GM13976 (cell line): Measurements from ENCODE around the gene JAKMIP1.

Experiments
- DNase-seq: peaks from one replicate; pipeline ENCODE4 v3.0.0; 2012; ENCODE audit warnings: low spot score
- in situ Hi-C: fragments of 300-500 bp; cut with MboI; formaldehyde crosslinking; loops from one replicate; pipeline ENCODE4 v1.12.0; 2022; ENCODE audit warnings: low sequenced_read_pairs, mixed read lengths, inconsistent platforms; ENCODE audit not compliant: unreplicated experiment
- TF ChIP-seq, protein P1 (sequence below): IDR thresholded peaks from 2 replicates; pipeline ENCODE4 v1.5.1; 2012; ENCODE audit warnings: borderline replicate concordance, mild to moderate bottlenecking; ENCODE audit not compliant: insufficient read depth; ENCODE audit errors: extremely low read depth, missing control alignments, control extremely low read depth

JAKMIP1 gene

DNA sequence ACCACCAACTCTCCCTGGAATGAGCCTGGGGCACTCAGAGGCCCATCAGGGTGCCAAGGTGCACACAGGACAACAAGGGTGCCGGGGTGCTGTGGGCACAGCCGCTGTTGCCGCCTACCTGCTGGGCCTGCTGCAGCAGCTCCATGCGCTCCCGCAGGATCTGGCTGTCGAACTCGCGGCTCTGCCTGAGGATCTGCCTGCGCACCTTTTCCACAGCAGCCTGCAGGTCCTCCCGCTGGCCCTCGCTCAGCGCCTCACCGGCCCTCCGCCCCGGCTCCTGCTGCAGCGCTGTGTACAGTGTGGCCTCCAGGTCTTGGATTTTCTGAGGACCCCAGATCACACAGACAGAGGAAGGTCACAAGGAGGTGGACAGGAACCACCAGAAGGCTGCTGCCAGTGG is 164.6 kb downstream of the JAKMIP1 start:
- in situ Hi-C loops, result no loop called here
- TF ChIP-seq, protein P1, sequence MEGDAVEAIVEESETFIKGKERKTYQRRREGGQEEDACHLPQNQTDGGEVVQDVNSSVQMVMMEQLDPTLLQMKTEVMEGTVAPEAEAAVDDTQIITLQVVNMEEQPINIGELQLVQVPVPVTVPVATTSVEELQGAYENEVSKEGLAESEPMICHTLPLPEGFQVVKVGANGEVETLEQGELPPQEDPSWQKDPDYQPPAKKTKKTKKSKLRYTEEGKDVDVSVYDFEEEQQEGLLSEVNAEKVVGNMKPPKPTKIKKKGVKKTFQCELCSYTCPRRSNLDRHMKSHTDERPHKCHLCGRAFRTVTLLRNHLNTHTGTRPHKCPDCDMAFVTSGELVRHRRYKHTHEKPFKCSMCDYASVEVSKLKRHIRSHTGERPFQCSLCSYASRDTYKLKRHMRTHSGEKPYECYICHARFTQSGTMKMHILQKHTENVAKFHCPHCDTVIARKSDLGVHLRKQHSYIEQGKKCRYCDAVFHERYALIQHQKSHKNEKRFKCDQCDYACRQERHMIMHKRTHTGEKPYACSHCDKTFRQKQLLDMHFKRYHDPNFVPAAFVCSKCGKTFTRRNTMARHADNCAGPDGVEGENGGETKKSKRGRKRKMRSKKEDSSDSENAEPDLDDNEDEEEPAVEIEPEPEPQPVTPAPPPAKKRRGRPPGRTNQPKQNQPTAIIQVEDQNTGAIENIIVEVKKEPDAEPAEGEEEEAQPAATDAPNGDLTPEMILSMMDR, result no peak
- DNase-seq, result no peak

DNA sequence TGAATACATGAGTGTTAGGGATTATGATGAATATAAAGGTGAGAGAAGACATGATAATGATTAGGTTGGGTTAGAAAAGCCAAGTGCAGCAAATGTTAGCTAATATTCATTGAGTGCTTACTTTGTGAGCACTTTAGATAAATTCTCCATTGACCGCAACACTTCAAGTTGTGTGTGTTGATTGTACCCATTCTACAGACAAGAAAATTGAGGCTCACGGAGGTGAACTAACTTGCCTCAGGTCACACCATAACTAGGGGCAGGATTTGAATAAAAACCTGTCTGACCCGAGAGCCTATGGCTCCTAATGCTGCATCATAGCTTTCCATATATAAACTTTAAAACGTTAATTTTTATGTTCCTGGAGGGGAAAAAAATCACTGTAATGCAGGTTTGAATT is 167.0 kb downstream of the JAKMIP1 start:
- DNase-seq, result no peak
- TF ChIP-seq, protein P1, result no peak
- in situ Hi-C loops, result no loop called here

DNA sequence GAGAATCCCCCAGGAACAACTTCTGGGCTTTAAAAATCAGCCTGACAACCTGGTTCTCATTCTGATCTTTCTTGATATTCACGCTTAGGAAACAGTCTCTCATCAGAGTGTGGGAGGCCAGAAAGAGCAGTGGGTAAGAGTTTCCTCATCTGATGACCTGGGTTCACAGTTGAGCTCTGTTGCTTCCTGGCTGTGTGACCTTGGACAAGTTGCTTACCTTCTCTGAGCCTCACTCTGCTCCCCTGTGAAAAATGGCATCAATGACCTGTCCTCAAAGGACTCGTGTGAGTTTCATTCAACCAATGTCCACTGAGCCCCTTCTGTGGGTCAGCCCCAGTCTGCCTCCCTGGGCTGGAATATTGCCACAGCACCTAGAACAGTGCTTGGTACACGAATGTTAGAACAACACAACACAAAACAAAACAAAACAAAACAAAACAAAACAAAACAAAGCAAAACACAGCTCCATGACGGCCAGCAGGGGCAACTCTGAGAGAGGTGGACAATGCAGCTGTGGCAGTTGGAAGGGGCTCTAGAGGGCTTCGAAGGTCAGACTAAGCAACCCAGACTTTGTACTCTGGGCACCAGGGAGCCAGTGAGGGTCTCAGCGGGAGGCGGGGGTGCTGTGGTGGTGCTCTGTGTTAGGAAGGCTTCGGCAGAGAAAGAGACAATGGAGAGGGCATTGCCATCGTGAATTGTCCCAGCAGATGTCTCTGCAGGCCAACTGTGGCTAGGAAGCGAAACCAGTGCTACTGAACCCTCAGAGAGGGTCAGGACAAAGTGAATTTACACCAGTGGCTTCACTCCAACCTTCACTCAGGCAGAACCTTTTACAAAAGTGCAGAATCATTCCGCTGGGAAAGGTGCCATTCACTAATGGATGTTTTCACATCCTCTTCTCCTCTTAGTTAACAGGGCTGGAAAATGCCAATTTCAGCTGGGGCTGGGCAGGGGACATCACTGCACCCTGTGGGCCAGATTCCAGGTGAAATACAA is 167.8 kb downstream of the JAKMIP1 start:
- no peak for DNase-seq
- TF ChIP-seq, protein P1, result no peak
- in situ Hi-C loops, result no loop called here

DNA sequence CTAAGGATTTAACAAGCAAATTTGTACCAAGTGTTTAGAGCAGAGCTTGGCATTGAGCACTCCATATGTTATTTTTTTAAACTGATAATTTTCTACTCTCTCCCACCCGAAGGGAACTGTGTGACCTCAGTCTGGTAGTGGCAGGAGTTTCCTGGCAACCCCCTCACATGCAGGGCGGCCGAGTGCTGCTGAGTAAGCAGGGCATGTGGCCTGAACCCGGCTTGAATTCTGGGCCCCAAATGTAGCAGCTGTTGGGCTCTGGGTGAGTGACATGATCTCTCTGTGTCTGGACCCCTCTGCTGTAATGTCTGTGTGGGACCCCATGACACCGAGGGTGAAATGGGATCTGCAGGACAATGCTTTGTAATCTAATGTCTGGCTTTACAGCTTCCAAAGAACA is 168.5 kb downstream of the JAKMIP1 start:
- in situ Hi-C loops, result no loop called here
- TF ChIP-seq, protein P1, result no peak
- no peak for DNase-seq

DNA sequence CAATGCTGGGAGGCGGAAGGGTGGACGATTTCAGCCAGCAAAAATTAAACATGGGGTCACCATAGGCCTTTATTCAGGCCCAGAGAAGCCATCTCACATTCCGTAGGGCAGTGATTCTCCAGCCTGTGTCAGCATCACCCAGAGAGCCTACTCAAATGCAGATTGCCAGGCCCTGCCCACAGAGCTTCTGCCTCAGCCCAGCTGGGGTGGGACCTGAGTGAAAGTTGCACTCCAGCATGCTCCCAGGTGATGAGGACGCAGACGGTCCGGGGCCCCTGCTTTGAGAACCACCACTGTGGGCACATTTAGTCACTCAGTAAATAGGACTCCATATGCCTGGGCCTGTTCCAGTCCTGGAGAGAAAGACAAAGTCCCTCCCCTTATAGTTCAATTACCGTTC is 169.7 kb downstream of the JAKMIP1 start:
- in situ Hi-C loops, result no loop called here
- DNase-seq, result no peak
- TF ChIP-seq, protein P1, result no peak

DNA sequence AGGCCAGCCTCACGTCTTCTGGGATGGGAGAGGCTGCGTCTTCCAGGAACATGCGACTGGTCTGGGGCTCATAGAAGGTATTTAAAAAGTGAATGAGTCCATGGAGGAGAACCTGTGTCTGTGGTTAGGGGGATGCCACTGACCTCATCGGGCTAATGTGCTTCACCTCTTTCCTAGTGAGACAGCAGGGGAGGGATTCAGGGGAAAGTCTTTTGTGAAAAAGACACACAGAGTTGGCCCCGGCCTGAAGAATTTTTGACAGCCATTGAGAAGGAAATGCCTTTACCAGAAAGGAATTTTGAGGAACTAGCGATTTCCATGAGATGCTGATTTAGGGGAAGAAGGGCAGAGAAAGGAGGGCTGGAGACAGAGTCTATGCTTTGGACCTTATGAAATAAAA is 171.1 kb downstream of the JAKMIP1 start:
- TF ChIP-seq, protein P1, result no peak
- no peak for DNase-seq

More for the DNA sequence above, 171.1 kb downstream of the JAKMIP1 start:
- in situ Hi-C loops, result no loop called here
